ENCODE results near the gene CARNS1. TPM values are rescaled to one million over a fixed set of nuclear protein-coding genes. Genes with fewer than 3 reads are reported as not detected.
"Not testable (repeated sequence)": the region's sequence is repeated elsewhere in the genome, so short reads cannot be mapped to it uniquely, and the experiment has no call there.

CARNS1 gene
- total RNA-seq, 1 donor from 2014 or later, result 0.16 TPM

- no peak for DNase-seq
These were observed 5.6 kb upstream of the CARNS1 start for GRCh38 chr11:67409781-67410368.

DNA sequence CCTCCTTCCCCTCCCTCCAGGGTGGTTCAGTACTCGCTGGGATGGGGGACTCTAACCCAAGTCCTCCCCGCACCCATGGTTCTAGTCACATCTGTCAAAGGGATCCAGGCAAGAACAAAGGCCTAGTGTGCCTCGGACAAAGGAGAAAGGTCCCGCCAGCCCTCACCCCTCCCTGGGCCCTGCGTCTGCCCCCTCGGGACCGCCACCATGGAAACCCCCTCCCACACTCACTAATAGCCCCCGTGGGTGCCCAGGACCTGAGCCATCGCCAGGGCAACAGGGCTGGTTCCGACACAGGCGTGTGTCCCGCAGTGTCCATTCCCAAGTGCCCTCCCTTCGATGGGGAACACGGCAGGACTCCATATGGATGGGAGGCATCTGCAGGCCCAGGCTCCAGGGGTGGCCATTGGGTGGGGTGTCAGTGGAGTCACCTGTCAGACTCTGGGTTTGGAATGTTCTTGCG, 5.1 kb upstream of the CARNS1 start:
- DNase-seq, result peak; percentile 77

GRCh38 chr11:67410984-67411784, 4.3 kb upstream of the CARNS1 start:
- DNase-seq, result no peak

- no peak for DNase-seq
These were observed 3.7 kb upstream of the CARNS1 start for GRCh38 chr11:67411785-67412152.

DNA sequence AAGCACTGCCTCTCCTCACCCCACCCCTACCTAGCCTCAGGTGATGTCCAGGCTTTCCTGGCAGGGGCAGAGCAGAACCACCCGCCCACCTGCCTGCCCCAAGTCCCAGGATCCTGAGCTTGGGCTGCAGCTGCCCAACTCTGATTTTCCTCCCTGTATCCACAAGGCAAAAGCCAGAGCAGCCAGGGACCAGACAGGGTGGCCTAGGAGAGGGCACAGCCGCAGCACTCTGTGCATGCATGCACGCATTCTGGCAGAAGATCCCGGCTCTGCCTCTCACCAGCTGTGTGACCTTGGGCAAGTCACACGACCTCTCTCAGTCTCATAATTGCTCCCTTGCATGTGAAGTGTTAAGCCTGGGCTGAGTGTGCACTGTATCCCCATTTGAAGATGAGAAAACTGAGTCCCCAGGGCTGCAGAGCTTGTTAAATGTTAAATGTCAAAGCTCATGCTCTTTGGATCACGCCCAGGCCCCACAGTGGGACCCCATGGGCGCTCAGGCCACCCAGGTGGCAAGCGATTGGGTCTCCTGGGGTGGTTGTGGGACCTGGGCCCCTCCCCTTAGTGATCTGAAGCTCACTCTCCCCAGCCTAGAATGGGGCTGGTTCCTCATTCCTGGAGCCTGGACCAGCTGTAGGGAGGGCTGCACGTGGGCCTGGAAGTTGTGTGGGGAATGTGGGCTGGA, 2.8 kb upstream of the CARNS1 start:
- no peak for DNase-seq

DNA sequence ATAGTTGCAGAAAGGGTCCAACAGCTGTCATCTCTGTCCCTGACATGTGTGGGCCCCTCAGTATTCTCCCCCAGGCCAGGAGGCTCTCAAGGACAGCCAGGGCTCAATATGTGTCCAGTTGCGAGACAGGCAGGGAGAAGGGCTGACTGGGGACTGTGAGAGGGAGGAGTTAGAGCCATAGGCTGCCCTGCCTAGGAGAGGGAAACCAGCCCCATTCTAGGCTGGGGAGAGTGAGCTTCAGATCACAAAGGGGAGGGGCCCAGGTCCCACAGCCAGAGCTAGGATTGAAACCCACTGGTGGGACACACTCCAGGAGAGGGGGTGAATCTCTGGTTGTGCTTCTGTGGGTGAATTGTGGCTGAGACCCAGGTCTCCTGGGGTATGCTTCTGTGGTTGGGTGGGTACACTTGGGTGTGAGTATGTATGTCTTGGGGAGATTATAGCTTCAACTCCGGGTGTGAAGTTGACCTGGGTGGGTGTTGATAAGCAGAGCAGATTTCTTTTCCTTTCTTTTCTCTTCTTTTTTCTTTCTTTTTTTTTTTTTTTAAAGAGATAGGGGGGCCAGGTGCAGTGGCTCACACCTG, 2.1 kb upstream of the CARNS1 start:
- no peak for DNase-seq

GRCh38 chr11:67416416-67417335, 1.2 kb downstream of the CARNS1 start:
- no peak for DNase-seq

GRCh38 chr11:67417425-67417824, 1.9 kb downstream of the CARNS1 start:
- no peak for DNase-seq

GRCh38 chr11:67418476-67419281, 3.2 kb downstream of the CARNS1 start:
- no peak for DNase-seq

- no peak for DNase-seq
These were observed 4.0 kb downstream of the CARNS1 start for GRCh38 chr11:67419325-67420049.

GRCh38 chr11:67420147-67420645, 4.7 kb downstream of the CARNS1 start:
- no peak for DNase-seq

DNA sequence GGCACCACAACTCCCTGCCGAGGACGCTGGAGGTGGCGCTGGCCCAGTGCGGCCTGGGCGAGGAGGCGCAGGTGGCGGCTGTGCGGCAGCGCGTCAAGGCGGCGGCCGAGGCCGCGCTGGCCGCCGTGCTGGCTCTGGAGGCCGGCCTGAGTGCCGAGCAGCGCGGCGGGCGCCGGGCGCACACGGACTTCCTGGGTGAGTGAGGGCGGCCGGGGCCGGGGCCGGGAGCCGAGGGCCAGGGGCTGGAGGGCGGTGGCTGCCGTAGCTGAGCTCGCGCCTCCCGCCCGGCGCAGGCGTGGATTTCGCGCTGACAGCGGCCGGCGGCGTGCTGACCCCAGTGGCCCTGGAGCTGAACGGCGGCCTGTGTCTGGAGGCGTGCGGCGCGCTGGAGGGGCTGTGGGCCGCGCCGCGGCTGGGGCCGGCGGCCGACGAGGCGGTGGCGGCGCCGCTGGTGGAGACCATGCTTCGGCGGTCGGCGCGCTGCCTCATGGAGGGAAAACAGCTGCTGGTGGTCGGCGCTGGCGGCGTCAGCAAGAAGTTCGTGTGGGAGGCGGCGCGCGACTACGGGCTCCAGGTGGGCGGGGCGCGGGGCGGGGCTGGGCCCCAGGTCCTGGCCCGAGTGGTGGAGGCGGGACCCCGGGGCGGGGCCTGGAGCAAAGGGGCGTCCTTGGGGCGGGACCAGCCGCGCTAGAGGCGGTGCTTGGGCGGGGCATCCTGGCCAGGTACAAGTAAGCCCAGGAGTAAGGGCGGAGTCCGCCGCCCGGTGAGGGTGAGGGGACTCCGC, 5.4 kb downstream of the CARNS1 start:
- peak; percentile 90 for DNase-seq

GRCh38 chr11:67421430-67422031, 6.1 kb downstream of the CARNS1 start:
- DNase-seq, result no peak

GRCh38 chr11:67422891-67423290, 7.4 kb downstream of the CARNS1 start:
- no peak for DNase-seq

GRCh38 chr11:67423466-67423865, 8.0 kb downstream of the CARNS1 start:
- no peak for DNase-seq

- no peak for DNase-seq
These were observed 8.6 kb downstream of the CARNS1 start for GRCh38 chr11:67423891-67424613.

DNA sequence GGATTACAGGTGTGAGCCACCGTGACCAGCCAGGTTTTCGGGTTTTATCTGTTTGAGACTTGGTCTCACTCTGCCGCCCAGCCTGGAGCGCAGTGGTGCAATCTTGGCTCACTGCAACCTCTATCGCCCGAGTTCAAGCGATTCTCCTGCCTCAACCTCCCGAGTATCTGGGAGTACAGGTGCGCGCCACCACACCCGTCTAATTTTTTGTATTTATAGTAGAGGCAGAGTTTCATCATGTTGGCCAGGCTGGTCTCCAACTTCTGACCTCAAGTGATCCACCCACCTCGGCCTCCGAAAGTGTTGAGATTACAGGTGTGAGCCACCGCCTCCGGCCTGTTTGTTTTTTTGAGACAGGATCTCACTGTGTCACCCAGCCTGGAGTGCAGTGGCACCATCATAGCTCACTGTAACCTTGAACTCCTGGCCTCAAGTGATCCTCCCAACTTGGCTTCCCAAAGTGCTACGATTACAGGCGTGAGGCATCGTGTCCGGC, 11.9 kb downstream of the CARNS1 start:
- not testable (repeated sequence) for DNase-seq

Data from occipital lobe (tissue), 2 donors.